Transverse colon (tissue), 4 donors: ENCODE measurements around the gene ADCY4. TPM values are rescaled to one million over a fixed set of nuclear protein-coding genes. Genes with fewer than 3 reads are reported as not detected.
A peak's percentile ranks its signal among the peaks of the same experiment; 100 is the strongest.

Experiments
- DNase-seq: peaks from one replicate; pipeline ENCODE4 v3.0.0-alpha.2; 2019
- H3K27ac ChIP-seq, 4 donors: fragments of 200-600 bp; sonication (generic); 2 replicates each; pipeline ENCODE4 v1.5.1; 2016 to 2018; ENCODE audit warnings: inconsistent platforms in 4 of 4
- H3K27me3 ChIP-seq: fragments of 200-600 bp; sonication (generic); 2 replicates; pipeline ENCODE4 v1.5.1; 2017; ENCODE audit warnings: inconsistent platforms
- H3K36me3 ChIP-seq, 4 donors: fragments of 200-600 bp; sonication (generic); 2 replicates each; pipeline ENCODE4 v1.5.1; 2017 to 2019; ENCODE audit warnings: inconsistent platforms in 4 of 4
- H3K4me1 ChIP-seq, 4 donors: fragments of 200-600 bp; sonication (generic); 2 replicates each; pipeline ENCODE4 v1.5.1; 2017 to 2020; ENCODE audit warnings: inconsistent platforms in 4 of 4
- H3K4me3 ChIP-seq, 4 donors: fragments of 200-600 bp; sonication (generic); 1 replicate in 1 of 4; 2 replicates in 3 of 4; pipeline versions ENCODE4 v1.5.1 to v1.6.1; 2017 to 2019; ENCODE audit warnings: inconsistent platforms in 4 of 4
- H3K9me3 ChIP-seq, 2 donors: fragments of 200-600 bp; sonication (generic); 2 replicates each; pipeline ENCODE4 v1.5.1; 2017 to 2019; ENCODE audit warnings: inconsistent platforms in 2 of 2
- CTCF ChIP-seq, 5 experiments: fragments of 200-600 bp in 3 of 5; fragments of 450-650 bp in 2 of 5; sonication (generic) in 3 of 5; IDR thresholded peaks; 1 replicate in 2 of 5; 2 replicates in 3 of 5; pipeline ENCODE4 v1.5.1; 2016 to 2017; ENCODE audit warnings: antibody characterized with exemption in 5 of 5, inconsistent platforms in 3 of 5, mild to moderate bottlenecking in 2 of 5, moderate library complexity in 1 of 5
- EP300 ChIP-seq: sonication (generic); formaldehyde crosslinking; IDR thresholded peaks from one replicate; pipeline ENCODE4 v1.6.1; 2017; ENCODE audit warnings: antibody characterized with exemption, low read depth
- POLR2A ChIP-seq: fragments of 450-650 bp; IDR thresholded peaks from one replicate; pipeline ENCODE4 v1.6.1; 2016; ENCODE audit warnings: antibody characterized with exemption, mild to moderate bottlenecking, moderate library complexity
- POLR2AphosphoS5 ChIP-seq, 3 donors: sonication (generic); formaldehyde crosslinking; IDR thresholded peaks; one replicate each; pipeline ENCODE4 v1.6.1; 2016; ENCODE audit warnings: antibody characterized with exemption in 3 of 3
- WGBS, 2 donors: methylation state at CpG; one replicate each; pipeline ENCODE4 v1.1.5; 2018; ENCODE audit warnings: low coverage in 1 of 2; 5-methylcytosine and 5-hydroxymethylcytosine counted together
- in situ Hi-C, 4 donors: fragments of 200-750 bp; cut with MboI; loops; one replicate each; pipeline versions ENCODE4 v1.15.0 to v1.15.1; 2017; ENCODE audit warnings: low sequenced_read_pairs in 3 of 4, low pct_ligation_motif_present in 1 of 4, low pct_unique_long_range_greater_than_20kb in 1 of 4
- intact Hi-C: fragments of 100-400 bp; cut with DNase I; formaldehyde crosslinking; loops from one replicate; pipeline ENCODE4 v1.15.1; 2023; ENCODE audit warnings: low total_unique reads
- total RNA-seq, 4 donors: library from RNA; depleted of rRNA; stranded (reverse); fragments of >200 nt; gene quantifications; one replicate each; pipeline ENCODE4 v1.1.0, GENCODE V29; 2016

Gene ADCY4
- total RNA-seq, 4 donors from 2014 or later = 7.9 to 74.8 (median 21.3) TPM

- in situ Hi-C loops (no loop called here), intact Hi-C loops (no loop called here)
- Histone ChIP-seq H3K9me3 (no peaks in the 10 kb centered on the region), H3K4me1 (peaks cover 0 to 32% (median 21%) of the 10 kb centered on the region in 4 donors), H3K36me3 (peaks cover 0 to 4% (median 0%) of the 10 kb centered on the region in 4 donors), H3K4me3 (no peak overlapping the region), H3K27me3 (peaks cover 16% of the 10 kb centered on the region), H3K27ac (peak overlapping the region in 1 of 4 donors; percentile 89)
- 63% methylated on average over 1 of the region's 1 CpG; no CpG with 5 or more reads in 1 of the 2 donors for WGBS, 2 donors
- TF ChIP-seq EP300 = no peak
- TF ChIP-seq POLR2AphosphoS5 (IDR thresholded peaks at IDR 0.05) = no peak
- TF ChIP-seq POLR2A = no peak
- no peak for TF ChIP-seq CTCF (IDR thresholded peaks at IDR 0.05)
- DNase-seq = no peak
Measured at GRCh38 chr14:24370748-24371147, 35.9 kb upstream of the ADCY4 start.

GRCh38 chr14:24369907-24370687 is 35.2 kb upstream of the ADCY4 start:
- no peak for DNase-seq
- in situ Hi-C loops = loop anchor here in 2 of 4 donors (10.0 kb wide), 1 partner anchor 65 kb away; no protein-coding TSS in a partner anchor
- 78% methylated on average over 19 of the region's 32 CpGs; no CpG with 5 or more reads in 1 of the 2 donors for WGBS, 2 donors
- H3K4me1 ChIP-seq = peaks cover 4 to 38% (median 27%) of the 10 kb centered on the region in 4 donors
- H3K36me3 ChIP-seq = peaks cover 0 to 4% (median 0%) of the 10 kb centered on the region in 4 donors
- H3K9me3 ChIP-seq = no peaks in the 10 kb centered on the region
- intact Hi-C loops = loop anchor here (2.0 kb wide), 1 partner anchor 61 kb away; no protein-coding TSS in a partner anchor
- peaks cover 16% of the 10 kb centered on the region for H3K27me3 ChIP-seq
- H3K27ac ChIP-seq = peak overlapping the region in 3 of 4 donors; percentile 89 to 93 (median 89)
- no peak for TF ChIP-seq EP300
- TF ChIP-seq CTCF (IDR thresholded peaks at IDR 0.05) = no peak
- no peak for TF ChIP-seq POLR2A
- TF ChIP-seq POLR2AphosphoS5 (IDR thresholded peaks at IDR 0.05) = no peak
- no peak overlapping the region for H3K4me3 ChIP-seq

GRCh38 chr14:24369463-24369862 is 34.6 kb upstream of the ADCY4 start:
- H3K27me3 ChIP-seq = peaks cover 16% of the 10 kb centered on the region
- H3K4me1 ChIP-seq = peaks cover 6 to 41% (median 28%) of the 10 kb centered on the region in 4 donors
- intact Hi-C loops (loop anchor here (2.0 kb wide), 1 partner anchor 61 kb away; no protein-coding TSS in a partner anchor), in situ Hi-C loops (loop anchor here in 2 of 4 donors (10.0 kb wide), 1 partner anchor 65 kb away; no protein-coding TSS in a partner anchor)
- 84% methylated on average over 20 of the region's 20 CpGs; no CpG with 5 or more reads in 1 of the 2 donors for WGBS, 2 donors
- H3K4me3 ChIP-seq = peak overlapping the region in 1 of 4 donors; percentile 68
- H3K27ac ChIP-seq = peak overlapping the region; percentile 89 to 93 (median 90)
- DNase-seq = peak; percentile 12
- TF ChIP-seq POLR2AphosphoS5 (IDR thresholded peaks at IDR 0.05) = no peak
- TF ChIP-seq EP300 = no peak
- TF ChIP-seq POLR2A = no peak
- TF ChIP-seq CTCF (IDR thresholded peaks at IDR 0.05) = no peak
- peaks cover 0 to 4% (median 0%) of the 10 kb centered on the region in 4 donors for H3K36me3 ChIP-seq
- H3K9me3 ChIP-seq = no peaks in the 10 kb centered on the region
